Measurements from ENCODE around the gene TSPAN14. TPM values are rescaled to one million over a fixed set of nuclear protein-coding genes. Genes with fewer than 3 reads are reported as not detected.

Gene TSPAN14
- total and polyA plus RNA-seq, 2 donors (not counting 1 experiment from before 2014, with no cell fraction given), result 12.1 to 50.0 TPM

- Histone ChIP-seq H3K4me2 (ENCODE audit: extremely low read depth, insufficient read depth, low read length) (peak overlapping the region; percentile 26), H3K4me3 (replicated peaks in 1 of 4; ENCODE audit: control extremely low read depth in 1 of 4, insufficient read depth in 1 of 4, low read depth in 3 of 4, low read length in 4 of 4) (peak overlapping the region in 2 of 4 experiments; percentile 5 to 21), H3K27ac (ENCODE audit: insufficient read depth, low read length) (peak overlapping the region; percentile 32), H3K79me2 (ENCODE audit: control insufficient read depth, insufficient read depth, low read length) (peaks cover 79% of the 10 kb centered on the region), H3K4me1 (ENCODE audit: control insufficient read depth, extremely low read depth, insufficient read depth, low read length) (peaks cover 43% of the 10 kb centered on the region), H3K27me3 (ENCODE audit: control insufficient read depth, insufficient read depth, low read length) (no peaks in the 10 kb centered on the region), H3K9me3 (ENCODE audit: control insufficient read depth, insufficient read depth, low read depth, low read length) (no peaks in the 10 kb centered on the region), H4K20me1 (ENCODE audit: control insufficient read depth, extremely low read depth, insufficient read depth, low read length) (no peaks in the 10 kb centered on the region), H3K9ac (ENCODE audit: insufficient read depth, low read length) (no peak overlapping the region), H2AFZ (ENCODE audit: low read length) (no peak overlapping the region), H3K36me3 (ENCODE audit: control insufficient read depth, insufficient read depth, low read length) (no peaks in the 10 kb centered on the region)
- TF ChIP-seq EZH2 (IDR thresholded peaks at IDR 0.05; ENCODE audit: low read length, missing control alignments), result no peak
- TF ChIP-seq, protein P1, sequence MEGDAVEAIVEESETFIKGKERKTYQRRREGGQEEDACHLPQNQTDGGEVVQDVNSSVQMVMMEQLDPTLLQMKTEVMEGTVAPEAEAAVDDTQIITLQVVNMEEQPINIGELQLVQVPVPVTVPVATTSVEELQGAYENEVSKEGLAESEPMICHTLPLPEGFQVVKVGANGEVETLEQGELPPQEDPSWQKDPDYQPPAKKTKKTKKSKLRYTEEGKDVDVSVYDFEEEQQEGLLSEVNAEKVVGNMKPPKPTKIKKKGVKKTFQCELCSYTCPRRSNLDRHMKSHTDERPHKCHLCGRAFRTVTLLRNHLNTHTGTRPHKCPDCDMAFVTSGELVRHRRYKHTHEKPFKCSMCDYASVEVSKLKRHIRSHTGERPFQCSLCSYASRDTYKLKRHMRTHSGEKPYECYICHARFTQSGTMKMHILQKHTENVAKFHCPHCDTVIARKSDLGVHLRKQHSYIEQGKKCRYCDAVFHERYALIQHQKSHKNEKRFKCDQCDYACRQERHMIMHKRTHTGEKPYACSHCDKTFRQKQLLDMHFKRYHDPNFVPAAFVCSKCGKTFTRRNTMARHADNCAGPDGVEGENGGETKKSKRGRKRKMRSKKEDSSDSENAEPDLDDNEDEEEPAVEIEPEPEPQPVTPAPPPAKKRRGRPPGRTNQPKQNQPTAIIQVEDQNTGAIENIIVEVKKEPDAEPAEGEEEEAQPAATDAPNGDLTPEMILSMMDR (conservative IDR thresholded peaks at IDR 0.05 in 1 of 2, IDR thresholded peaks at IDR 0.05 in 1 of 2; ENCODE audit: low read depth in 1 of 2, low read length in 2 of 2), result no peak
- peak; percentile 51 to 77 for DNase-seq (ENCODE audit: low read depth in 2 of 2)
Observed at GRCh38 chr10:80462981-80463741, 9.1 kb downstream of the TSPAN14 start.

- Histone ChIP-seq H4K20me1 (ENCODE audit: control insufficient read depth, extremely low read depth, insufficient read depth, low read length) (no peaks in the 10 kb centered on the region), H2AFZ (ENCODE audit: low read length) (no peak overlapping the region), H3K27ac (ENCODE audit: insufficient read depth, low read length) (no peak overlapping the region), H3K9me3 (ENCODE audit: control insufficient read depth, insufficient read depth, low read depth, low read length) (no peaks in the 10 kb centered on the region), H3K9ac (ENCODE audit: insufficient read depth, low read length) (no peak overlapping the region), H3K4me1 (ENCODE audit: control insufficient read depth, extremely low read depth, insufficient read depth, low read length) (peaks cover 41% of the 10 kb centered on the region), H3K4me3 (replicated peaks in 1 of 4; ENCODE audit: control extremely low read depth in 1 of 4, insufficient read depth in 1 of 4, low read depth in 3 of 4, low read length in 4 of 4) (no peak overlapping the region), H3K27me3 (ENCODE audit: control insufficient read depth, insufficient read depth, low read length) (no peaks in the 10 kb centered on the region), H3K36me3 (ENCODE audit: control insufficient read depth, insufficient read depth, low read length) (no peaks in the 10 kb centered on the region), H3K4me2 (ENCODE audit: extremely low read depth, insufficient read depth, low read length) (no peak overlapping the region), H3K79me2 (ENCODE audit: control insufficient read depth, insufficient read depth, low read length) (peaks cover 74% of the 10 kb centered on the region)
- TF ChIP-seq, protein P1 (conservative IDR thresholded peaks at IDR 0.05 in 1 of 2, IDR thresholded peaks at IDR 0.05 in 1 of 2; ENCODE audit: low read depth in 1 of 2, low read length in 2 of 2), result no peak
- TF ChIP-seq EZH2 (IDR thresholded peaks at IDR 0.05; ENCODE audit: low read length, missing control alignments), result no peak
- DNase-seq (ENCODE audit: low read depth in 2 of 2), result no peak
Observed at GRCh38 chr10:80463868-80464267, 9.8 kb downstream of the TSPAN14 start.

DNA sequence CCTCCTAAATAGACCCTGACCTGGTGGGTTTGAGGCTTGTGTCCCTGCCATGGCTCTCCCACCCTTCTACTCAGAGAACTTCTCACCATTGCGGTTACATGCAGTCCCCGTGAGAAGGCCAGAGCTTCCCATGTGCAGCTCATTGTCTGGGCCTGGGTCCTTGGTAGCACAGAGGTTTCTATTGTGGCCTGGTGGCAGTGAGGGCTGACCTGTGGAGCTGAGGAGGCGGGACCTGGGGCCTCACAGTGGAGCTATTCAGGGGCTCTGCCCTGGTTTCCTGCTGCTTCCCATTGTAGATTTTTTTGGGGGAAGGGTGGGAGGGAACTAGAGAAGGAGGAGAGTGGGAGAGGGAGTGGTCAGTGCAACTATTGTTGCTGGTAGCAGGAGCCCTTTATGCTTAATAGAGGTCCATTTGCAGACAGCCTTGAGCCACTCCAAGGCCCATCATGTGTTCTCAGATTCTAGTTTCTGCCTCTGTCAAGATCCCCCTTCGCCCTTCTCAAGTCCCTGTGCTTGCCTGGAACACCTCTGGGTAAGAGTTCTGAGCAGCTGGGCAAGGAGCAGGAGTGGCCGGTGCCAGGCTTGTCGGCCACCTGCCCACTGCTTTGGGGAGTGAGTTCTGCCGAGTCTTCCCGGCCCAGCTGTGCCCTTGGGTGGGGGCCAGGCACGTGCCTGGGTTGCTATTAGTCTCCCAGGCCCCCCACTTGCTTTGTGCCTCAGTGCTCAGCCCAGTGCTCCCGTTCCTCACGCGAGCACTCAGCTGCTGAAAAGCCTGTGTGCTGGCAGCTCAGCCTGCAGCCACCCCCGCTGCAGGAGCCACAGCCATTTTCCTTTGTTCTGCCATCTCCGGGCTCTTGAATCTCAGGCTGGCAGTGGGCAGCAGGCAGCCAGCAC is 10.7 kb downstream of the TSPAN14 start:
- H2AFZ ChIP-seq (ENCODE audit: low read length), result no peak overlapping the region
- peak in 1 of 2 donors; percentile 59 for DNase-seq (ENCODE audit: low read depth in 2 of 2)
- H3K36me3 ChIP-seq (ENCODE audit: control insufficient read depth, insufficient read depth, low read length), result no peaks in the 10 kb centered on the region
- H3K27me3 ChIP-seq (ENCODE audit: control insufficient read depth, insufficient read depth, low read length), result no peaks in the 10 kb centered on the region
- H3K4me3 ChIP-seq (replicated peaks in 1 of 4; ENCODE audit: control extremely low read depth in 1 of 4, insufficient read depth in 1 of 4, low read depth in 3 of 4, low read length in 4 of 4), result no peak overlapping the region
- peaks cover 65% of the 10 kb centered on the region for H3K79me2 ChIP-seq (ENCODE audit: control insufficient read depth, insufficient read depth, low read length)
- TF ChIP-seq, protein P1 (conservative IDR thresholded peaks at IDR 0.05 in 1 of 2, IDR thresholded peaks at IDR 0.05 in 1 of 2; ENCODE audit: low read depth in 1 of 2, low read length in 2 of 2), result no peak
- TF ChIP-seq EZH2 (IDR thresholded peaks at IDR 0.05; ENCODE audit: low read length, missing control alignments), result no peak
- peak overlapping the region; percentile 4 for H3K4me2 ChIP-seq (ENCODE audit: extremely low read depth, insufficient read depth, low read length)
- no peaks in the 10 kb centered on the region for H4K20me1 ChIP-seq (ENCODE audit: control insufficient read depth, extremely low read depth, insufficient read depth, low read length)
- H3K4me1 ChIP-seq (ENCODE audit: control insufficient read depth, extremely low read depth, insufficient read depth, low read length), result peaks cover 36% of the 10 kb centered on the region
- H3K9me3 ChIP-seq (ENCODE audit: control insufficient read depth, insufficient read depth, low read depth, low read length), result no peaks in the 10 kb centered on the region
- no peak overlapping the region for H3K27ac ChIP-seq (ENCODE audit: insufficient read depth, low read length)
- H3K9ac ChIP-seq (ENCODE audit: insufficient read depth, low read length), result no peak overlapping the region
